A673 (cell line): ENCODE results near the gene TCF7L2. TPM values are rescaled to one million over a fixed set of nuclear protein-coding genes. Genes with fewer than 3 reads are reported as not detected.
A peak's percentile ranks its signal among the peaks of the same experiment; 100 is the strongest.

Experiments
- BruUV-seq: library from RNA; stranded (reverse); fragments of 400-500 nt; replicated peaks from 2 replicates; lab custom pipeline; 2021; lab: Mats Ljungman, UMichigan
- CTCF ChIA-PET: fragments of 300-600 bp; sonication (Branson Sonifier 250); formaldehyde crosslinking; loops from one replicate; lab custom pipeline; 2022; ENCODE audit warnings: antibody characterized with exemption; lab: Charles Lee
- POLR2A ChIA-PET: fragments of 300-600 bp; sonication (Branson Sonifier 250); formaldehyde crosslinking; loops from one replicate; lab custom pipeline; 2022; ENCODE audit warnings: antibody characterized with exemption; ENCODE audit not compliant: low non-redundant PET; lab: Charles Lee
- DNase-seq: peaks from one replicate; pipeline ENCODE4 v3.0.0-alpha.2; 2015; ENCODE audit warnings: low spot score
- H3K27ac ChIP-seq: fragments of 200-600 bp; sonication (generic); 2 replicates; pipeline ENCODE4 v1.5.1; 2016; ENCODE audit warnings: mixed run types, low read depth, mild to moderate bottlenecking, mixed read lengths, antibody characterized with exemption, low read length; ENCODE audit not compliant: poor library complexity, severe bottlenecking
- H3K27me3 ChIP-seq: fragments of 200-600 bp; sonication (generic); replicated peaks from 2 replicates; pipeline ENCODE4 v1.6.1; 2017; ENCODE audit warnings: mixed run types, low read depth, mild to moderate bottlenecking, mixed read lengths, antibody characterized with exemption, low read length; ENCODE audit not compliant: insufficient read depth, poor library complexity
- H3K36me3 ChIP-seq: fragments of 200-600 bp; sonication (generic); 2 replicates; pipeline ENCODE4 v1.6.1; 2016; ENCODE audit warnings: mixed run types, mild to moderate bottlenecking, mixed read lengths, antibody characterized with exemption, low read length; ENCODE audit not compliant: insufficient read depth, poor library complexity, severe bottlenecking
- H3K4me1 ChIP-seq: fragments of 200-600 bp; sonication (generic); 2 replicates; pipeline ENCODE4 v1.6.1; 2017; ENCODE audit warnings: mixed run types, mild to moderate bottlenecking, mixed read lengths, antibody characterized with exemption, low read length; ENCODE audit not compliant: insufficient read depth, poor library complexity, severe bottlenecking
- H3K4me3 ChIP-seq: fragments of 200-600 bp; sonication (generic); 2 replicates; pipeline ENCODE4 v1.5.1; 2016; ENCODE audit warnings: low read depth, mixed run types, mild to moderate bottlenecking, mixed read lengths, low read length; ENCODE audit not compliant: poor library complexity, severe bottlenecking
- H3K9me3 ChIP-seq: fragments of 200-600 bp; sonication (generic); 2 replicates; pipeline ENCODE4 v1.6.1; 2016; ENCODE audit warnings: mixed run types, low read depth, mild to moderate bottlenecking, mixed read lengths, antibody characterized with exemption, low read length; ENCODE audit not compliant: poor library complexity, severe bottlenecking
- EZH2 ChIP-seq: fragments of 200-600 bp; sonication (generic); IDR thresholded peaks from 2 replicates; pipeline ENCODE4 v1.6.1; 2017; ENCODE audit warnings: borderline replicate concordance, low read depth, mild to moderate bottlenecking, mixed read lengths, antibody characterized with exemption, low read length; ENCODE audit not compliant: poor library complexity, severe bottlenecking
- intact Hi-C: fragments of 100-400 bp; cut with micrococcal nuclease; formaldehyde crosslinking; loops from one replicate; pipeline ENCODE4 v1.10.0; 2022; ENCODE audit not compliant: unreplicated experiment
- total RNA-seq: library from RNA; stranded (reverse); gene quantifications from 2 replicates; pipeline ENCODE4 v1.2.3, GENCODE V29; 2021
- TF ChIP-seq, protein P1 (sequence below): fragments of 300-800, 200-600 bp; sonication (generic); conservative IDR thresholded peaks from 2 replicates; pipeline ENCODE4 v1.5.1; 2017; ENCODE audit warnings: low read depth, mild to moderate bottlenecking, antibody characterized with exemption, low read length, moderate library complexity, mixed read lengths

The TCF7L2 gene
- total RNA-seq, 1 experiment from 2014 or later = 16.8 TPM

DNA sequence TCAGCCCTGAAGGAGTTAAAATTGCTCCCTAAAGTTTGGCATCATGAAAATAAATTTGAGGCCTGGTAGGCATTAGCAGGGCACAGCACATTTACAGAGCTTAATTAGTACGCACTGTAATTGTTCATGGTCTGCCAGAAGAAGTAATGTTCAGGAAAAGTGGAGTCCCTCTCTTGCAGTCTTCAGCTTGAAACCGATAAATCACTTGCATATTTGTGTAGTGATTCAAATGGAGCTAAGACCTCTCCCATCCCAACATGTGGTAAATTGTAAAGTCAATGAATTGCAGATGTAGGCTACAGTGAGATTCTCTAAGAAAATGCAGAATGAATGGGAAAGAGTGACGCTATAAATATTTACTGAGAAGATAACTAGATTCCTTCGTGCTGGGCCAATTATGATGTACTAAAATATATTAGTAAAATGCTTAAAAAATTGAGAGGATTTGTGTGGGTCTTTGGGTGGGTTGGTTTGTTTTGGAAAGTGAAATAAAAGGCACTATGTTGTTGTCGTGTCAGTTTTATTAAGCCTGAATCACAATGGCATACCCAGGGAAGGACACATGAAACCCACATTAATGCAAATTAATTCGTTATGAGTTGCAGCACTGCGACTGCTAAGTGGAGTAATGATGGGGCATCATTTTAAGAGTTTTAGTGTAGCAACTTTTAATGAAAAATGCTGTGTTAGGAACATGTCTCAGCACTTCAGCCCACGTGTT lies 8.4 kb downstream of the TCF7L2 start:
- Histone ChIP-seq H3K36me3 (no peaks in the 10 kb centered on the region), H3K9me3 (no peaks in the 10 kb centered on the region), H3K27ac (peak overlapping the region; percentile 58), H3K27me3 (no peaks in the 10 kb centered on the region), H3K4me1 (peaks cover 77% of the 10 kb centered on the region), H3K4me3 (peak overlapping the region; percentile 1)
- ChIA-PET CTCF (interaction anchor here (1.4 kb wide), 1 partner anchor 427 kb away, joined by 3 read pairs; no protein-coding TSS in a partner anchor), POLR2A (interaction anchor here (0.6 kb wide), 2 partner anchors 28 to 101 kb away, joined by 3 to 4 read pairs; no protein-coding TSS in a partner anchor)
- intact Hi-C loops = loop anchor here (5.0 kb wide), 1 partner anchor 169 kb away; no protein-coding TSS in a partner anchor
- peak; percentile 94 for DNase-seq
- no TSS peak for BruUV-seq
- TF ChIP-seq EZH2 = no peak
- TF ChIP-seq, protein P1, sequence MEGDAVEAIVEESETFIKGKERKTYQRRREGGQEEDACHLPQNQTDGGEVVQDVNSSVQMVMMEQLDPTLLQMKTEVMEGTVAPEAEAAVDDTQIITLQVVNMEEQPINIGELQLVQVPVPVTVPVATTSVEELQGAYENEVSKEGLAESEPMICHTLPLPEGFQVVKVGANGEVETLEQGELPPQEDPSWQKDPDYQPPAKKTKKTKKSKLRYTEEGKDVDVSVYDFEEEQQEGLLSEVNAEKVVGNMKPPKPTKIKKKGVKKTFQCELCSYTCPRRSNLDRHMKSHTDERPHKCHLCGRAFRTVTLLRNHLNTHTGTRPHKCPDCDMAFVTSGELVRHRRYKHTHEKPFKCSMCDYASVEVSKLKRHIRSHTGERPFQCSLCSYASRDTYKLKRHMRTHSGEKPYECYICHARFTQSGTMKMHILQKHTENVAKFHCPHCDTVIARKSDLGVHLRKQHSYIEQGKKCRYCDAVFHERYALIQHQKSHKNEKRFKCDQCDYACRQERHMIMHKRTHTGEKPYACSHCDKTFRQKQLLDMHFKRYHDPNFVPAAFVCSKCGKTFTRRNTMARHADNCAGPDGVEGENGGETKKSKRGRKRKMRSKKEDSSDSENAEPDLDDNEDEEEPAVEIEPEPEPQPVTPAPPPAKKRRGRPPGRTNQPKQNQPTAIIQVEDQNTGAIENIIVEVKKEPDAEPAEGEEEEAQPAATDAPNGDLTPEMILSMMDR = no peak

- Histone ChIP-seq H3K27me3 (no peaks in the 10 kb centered on the region), H3K4me1 (peaks cover 71% of the 10 kb centered on the region), H3K27ac (peak overlapping the region; percentile 58), H3K4me3 (peak overlapping the region; percentile 1), H3K9me3 (no peaks in the 10 kb centered on the region), H3K36me3 (no peaks in the 10 kb centered on the region)
- TF ChIP-seq EZH2 = no peak
- TF ChIP-seq, protein P1 = no peak
- POLR2A ChIA-PET = interaction anchor here (0.6 kb wide), 2 partner anchors 27 to 100 kb away, joined by 3 to 4 read pairs; no protein-coding TSS in a partner anchor
- CTCF ChIA-PET = interaction anchor here (0.6 to 1.4 kb wide), 2 partner anchors 56 to 426 kb away, joined by 3 read pairs; no protein-coding TSS in a partner anchor
- intact Hi-C loops = loop anchor here (5.0 kb wide), 1 partner anchor 168 kb away; no protein-coding TSS in a partner anchor
- peak; percentile 77 for DNase-seq
- BruUV-seq = no TSS peak
Observed at GRCh38 chr10:112959207-112959838, 9.3 kb downstream of the TCF7L2 start.

DNA sequence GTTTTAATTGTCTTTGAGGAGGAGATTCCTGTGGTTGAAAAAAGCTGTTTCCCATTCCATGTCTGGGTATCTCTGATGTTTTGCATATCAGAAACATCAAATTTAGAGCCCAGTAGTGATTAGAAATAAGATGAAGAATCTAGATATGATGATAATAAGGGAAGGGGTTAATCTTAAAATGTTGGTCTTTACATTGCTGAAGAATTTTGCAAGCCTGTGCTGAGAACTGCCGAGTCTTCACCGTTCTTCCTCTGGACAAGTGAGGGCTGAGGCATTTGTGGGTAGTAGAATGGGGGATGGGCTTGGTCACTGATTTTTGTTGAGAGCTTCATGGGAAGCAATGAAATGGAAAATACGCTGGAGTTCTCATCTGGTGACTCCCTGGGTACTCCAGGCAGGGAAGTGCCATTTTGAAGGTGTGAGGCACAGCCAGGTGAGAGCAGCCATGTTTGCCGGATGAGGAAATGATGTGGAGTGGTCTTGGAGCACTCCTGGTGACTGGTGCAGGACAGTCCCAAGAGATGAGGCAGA lies 10.2 kb downstream of the TCF7L2 start:
- H3K27ac ChIP-seq = no peak overlapping the region

More for the DNA sequence above, 10.2 kb downstream of the TCF7L2 start:
- Histone ChIP-seq H3K4me3 (no peak overlapping the region), H3K4me1 (peaks cover 62% of the 10 kb centered on the region), H3K9me3 (no peaks in the 10 kb centered on the region), H3K27me3 (no peaks in the 10 kb centered on the region), H3K36me3 (no peaks in the 10 kb centered on the region)
- intact Hi-C loops = no loop called here
- no peak for TF ChIP-seq EZH2
- TF ChIP-seq, protein P1 = no peak
- BruUV-seq = no TSS peak
- POLR2A ChIA-PET = no interaction called here
- no peak for DNase-seq
- CTCF ChIA-PET = no interaction called here
